ENCODE measurements around the gene PAQR4.

Gene PAQR4

DNA sequence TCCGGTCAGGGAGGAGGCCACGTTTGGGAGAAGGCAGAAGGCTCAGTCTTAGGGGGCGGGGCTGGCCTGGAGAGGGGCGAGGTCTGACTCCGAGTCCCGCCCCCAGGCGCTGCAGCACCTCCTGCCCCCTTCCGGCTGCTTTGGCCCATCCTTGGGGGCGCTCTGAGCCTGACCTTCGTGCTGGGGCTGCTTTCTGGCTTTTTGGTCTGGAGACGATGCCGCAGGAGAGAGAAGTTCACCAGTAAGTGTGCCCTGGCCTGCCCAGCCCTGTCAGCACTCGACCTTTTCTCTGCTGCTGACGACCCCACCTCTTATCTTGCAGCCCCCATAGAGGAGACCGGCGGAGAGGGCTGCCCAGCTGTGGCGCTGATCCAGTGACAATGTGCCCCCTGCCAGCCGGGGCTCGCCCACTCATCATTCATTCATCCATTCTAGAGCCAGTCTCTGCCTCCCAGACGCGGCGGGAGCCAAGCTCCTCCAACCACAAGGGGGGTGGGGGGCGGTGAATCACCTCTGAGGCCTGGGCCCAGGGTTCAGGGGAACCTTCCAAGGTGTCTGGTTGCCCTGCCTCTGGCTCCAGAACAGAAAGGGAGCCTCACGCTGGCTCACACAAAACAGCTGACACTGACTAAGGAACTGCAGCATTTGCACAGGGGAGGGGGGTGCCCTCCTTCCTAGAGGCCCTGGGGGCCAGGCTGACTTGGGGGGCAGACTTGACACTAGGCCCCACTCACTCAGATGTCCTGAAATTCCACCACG is 52.5 kb downstream of the PAQR4 start:
- no peaks in the 10 kb centered on the region for H3K79me2 ChIP-seq (ENCODE audit: low read length)
- TF ChIP-seq CTCF (IDR thresholded peaks at IDR 0.05; ENCODE audit: low read depth, low read length) = peak; percentile 18
- no peak for TF ChIP-seq EZH2phosphoT487 (IDR thresholded peaks at IDR 0.05; ENCODE audit: low read depth)
- H3K9me3 ChIP-seq (ENCODE audit: insufficient read depth, low read length) = no peaks in the 10 kb centered on the region
- no peaks in the 10 kb centered on the region for H3K27me3 ChIP-seq (ENCODE audit: low read depth, low read length)
- peaks cover 32% of the 10 kb centered on the region for H3K4me1 ChIP-seq (ENCODE audit: low read length)
- H3K27ac ChIP-seq (ENCODE audit: low read length) = no peak overlapping the region
- H4K20me1 ChIP-seq (ENCODE audit: insufficient read depth, low read length) = no peaks in the 10 kb centered on the region
- H3K4me2 ChIP-seq (ENCODE audit: low read length) = peak overlapping the region; percentile 96; the same call in 1 of the 2 replicates
- H3K4me3 ChIP-seq (ENCODE audit: low read length) = no peak overlapping the region
- H2AFZ ChIP-seq (ENCODE audit: low read depth, low read length) = no peak overlapping the region
- no peak overlapping the region for H3K9ac ChIP-seq (ENCODE audit: low read length)
- H3K36me3 ChIP-seq (replicated peaks; ENCODE audit: low read depth, low read length) = peaks cover 3% of the 10 kb centered on the region

DNA sequence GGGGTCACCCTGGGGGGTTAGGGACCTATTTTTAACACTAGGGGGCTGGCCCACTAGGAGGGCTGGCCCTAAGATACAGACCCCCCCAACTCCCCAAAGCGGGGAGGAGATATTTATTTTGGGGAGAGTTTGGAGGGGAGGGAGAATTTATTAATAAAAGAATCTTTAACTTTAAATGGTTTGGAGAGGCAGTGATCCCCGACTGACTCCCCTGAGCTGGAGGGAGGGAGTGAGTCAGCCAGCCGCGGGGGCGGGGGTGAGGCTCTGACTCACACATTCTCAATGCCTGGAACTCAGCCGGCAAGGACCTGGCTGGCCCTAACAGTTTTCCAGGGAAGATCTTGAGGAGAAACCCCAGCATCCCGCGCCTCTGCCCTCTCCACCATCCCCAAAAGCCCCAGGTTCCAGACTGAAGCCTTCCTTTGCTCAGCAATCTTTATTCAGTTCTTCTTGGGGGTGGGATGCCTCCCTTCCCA is 53.1 kb downstream of the PAQR4 start:
- no peaks in the 10 kb centered on the region for H3K9me3 ChIP-seq (ENCODE audit: insufficient read depth, low read length)
- TF ChIP-seq CTCF (IDR thresholded peaks at IDR 0.05; ENCODE audit: low read depth, low read length) (no peak), EZH2phosphoT487 (IDR thresholded peaks at IDR 0.05; ENCODE audit: low read depth) (no peak)
- H2AFZ ChIP-seq (ENCODE audit: low read depth, low read length) = no peak overlapping the region
- H3K4me1 ChIP-seq (ENCODE audit: low read length) = peaks cover 32% of the 10 kb centered on the region
- H3K27ac ChIP-seq (ENCODE audit: low read length) = no peak overlapping the region
- H3K27me3 ChIP-seq (ENCODE audit: low read depth, low read length) = no peaks in the 10 kb centered on the region
- H4K20me1 ChIP-seq (ENCODE audit: insufficient read depth, low read length) = no peaks in the 10 kb centered on the region
- no peak overlapping the region for H3K9ac ChIP-seq (ENCODE audit: low read length)
- peaks cover 8% of the 10 kb centered on the region for H3K36me3 ChIP-seq (replicated peaks; ENCODE audit: low read depth, low read length)
- H3K4me3 ChIP-seq (ENCODE audit: low read length) = no peak overlapping the region
- H3K4me2 ChIP-seq (ENCODE audit: low read length) = no peak overlapping the region
- H3K79me2 ChIP-seq (ENCODE audit: low read length) = no peaks in the 10 kb centered on the region

DNA sequence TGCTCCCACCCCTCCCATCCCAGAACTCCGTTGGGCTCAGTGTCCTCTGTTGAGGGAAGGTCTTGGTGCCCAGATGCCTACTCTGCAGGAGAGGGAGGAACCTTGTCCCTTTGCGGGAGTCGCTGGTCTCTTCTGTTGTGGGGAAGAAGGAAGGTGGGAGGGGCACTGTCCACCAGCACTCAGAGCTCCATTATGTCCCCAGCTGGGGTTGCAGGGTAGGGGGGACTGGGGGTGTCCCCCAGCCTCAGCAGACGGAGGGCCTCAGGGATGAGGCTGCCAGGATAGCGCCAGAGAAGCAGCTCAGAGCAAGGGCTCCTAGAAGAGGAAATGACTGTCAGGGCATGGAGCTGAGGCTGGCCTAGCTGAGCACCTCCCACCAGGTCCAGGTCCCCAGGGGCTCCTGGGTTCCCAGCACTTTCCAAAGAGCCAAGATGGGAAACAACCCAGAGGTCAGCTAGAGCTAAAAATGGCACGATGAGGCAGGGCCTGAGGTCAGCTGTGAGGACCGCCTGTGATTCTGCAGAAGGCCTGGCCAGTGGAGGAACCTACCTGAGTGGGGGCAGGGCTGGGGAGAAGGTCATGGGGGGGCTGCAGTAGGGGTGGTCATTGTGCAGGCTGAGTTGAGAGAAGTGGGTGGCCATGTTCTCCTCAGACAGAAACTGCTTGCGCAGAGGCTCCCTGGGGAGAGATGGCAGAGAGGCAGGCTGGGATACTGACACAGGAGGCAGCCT is 53.7 kb downstream of the PAQR4 start:
- peak overlapping the region; percentile 77 for H3K4me2 ChIP-seq (ENCODE audit: low read length)
- no peak for TF ChIP-seq CTCF (IDR thresholded peaks at IDR 0.05; ENCODE audit: low read depth, low read length)
- no peak for TF ChIP-seq EZH2phosphoT487 (IDR thresholded peaks at IDR 0.05; ENCODE audit: low read depth)
- H3K4me1 ChIP-seq (ENCODE audit: low read length) = peaks cover 32% of the 10 kb centered on the region
- H3K79me2 ChIP-seq (ENCODE audit: low read length) = no peaks in the 10 kb centered on the region
- peak overlapping the region; percentile 84; the same call in 1 of the 2 replicates for H3K9ac ChIP-seq (ENCODE audit: low read length)
- peak overlapping the region; percentile 78 for H3K4me3 ChIP-seq (ENCODE audit: low read length)
- H3K27ac ChIP-seq (ENCODE audit: low read length) = no peak overlapping the region
- peaks cover 9% of the 10 kb centered on the region for H3K36me3 ChIP-seq (replicated peaks; ENCODE audit: low read depth, low read length)
- no peaks in the 10 kb centered on the region for H4K20me1 ChIP-seq (ENCODE audit: insufficient read depth, low read length)
- no peaks in the 10 kb centered on the region for H3K9me3 ChIP-seq (ENCODE audit: insufficient read depth, low read length)
- H3K27me3 ChIP-seq (ENCODE audit: low read depth, low read length) = no peaks in the 10 kb centered on the region
- H2AFZ ChIP-seq (ENCODE audit: low read depth, low read length) = no peak overlapping the region

Measured in OCI-LY3 (cell line).